PC-3 (cell line): Measurements from ENCODE around the gene SVIL.

ENCODE experiments used
- EZH2phosphoT487 ChIP-seq: fragments of 300-600 bp; sonication (generic); IDR thresholded peaks from 2 replicates; pipeline ENCODE4 v1.6.1; 2018; ENCODE audit warnings: mild to moderate bottlenecking, antibody characterized with exemption, low read length, borderline replicate concordance
- TF ChIP-seq, protein P1 (sequence below): fragments of 300-600 bp; sonication (generic); conservative IDR thresholded peaks from 2 replicates; pipeline ENCODE4 v1.5.1; 2017; ENCODE audit warnings: antibody characterized with exemption, low read depth, mild to moderate bottlenecking, low read length

DNA sequence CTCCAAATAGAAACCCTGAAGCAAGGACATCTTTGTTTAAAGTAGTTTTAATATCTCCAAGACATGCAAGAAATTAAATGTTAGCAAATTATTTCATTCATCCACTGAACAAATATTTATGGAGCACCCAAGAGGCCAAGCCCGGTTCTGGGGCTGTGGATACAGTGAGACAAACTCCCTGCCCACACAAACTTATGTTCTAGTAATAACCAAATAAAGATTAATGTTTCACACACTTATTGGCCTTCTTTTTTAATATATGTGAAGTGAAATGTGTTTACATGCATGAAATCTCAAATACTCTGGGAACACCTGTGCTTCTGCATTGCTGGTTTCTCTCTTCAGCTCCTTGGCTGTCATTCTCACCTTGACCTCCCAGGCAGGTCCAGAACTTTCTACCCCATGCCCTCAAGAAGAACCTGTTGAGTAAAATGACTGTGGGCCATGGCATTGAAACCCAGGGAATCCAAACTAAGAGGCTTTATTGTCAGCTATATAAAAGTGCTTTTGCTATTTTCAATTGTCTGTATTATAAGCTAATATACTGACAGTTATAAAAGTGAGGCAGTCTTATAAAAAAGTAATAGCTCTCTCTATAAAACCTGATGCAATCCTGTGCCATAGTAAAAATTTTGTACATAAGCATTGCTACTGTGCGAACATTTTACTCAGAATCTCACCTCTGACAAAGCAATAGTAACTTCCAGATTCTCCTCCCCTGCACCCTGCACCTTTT lies 43.7 kb downstream of the SVIL start:
- TF ChIP-seq, protein P1, sequence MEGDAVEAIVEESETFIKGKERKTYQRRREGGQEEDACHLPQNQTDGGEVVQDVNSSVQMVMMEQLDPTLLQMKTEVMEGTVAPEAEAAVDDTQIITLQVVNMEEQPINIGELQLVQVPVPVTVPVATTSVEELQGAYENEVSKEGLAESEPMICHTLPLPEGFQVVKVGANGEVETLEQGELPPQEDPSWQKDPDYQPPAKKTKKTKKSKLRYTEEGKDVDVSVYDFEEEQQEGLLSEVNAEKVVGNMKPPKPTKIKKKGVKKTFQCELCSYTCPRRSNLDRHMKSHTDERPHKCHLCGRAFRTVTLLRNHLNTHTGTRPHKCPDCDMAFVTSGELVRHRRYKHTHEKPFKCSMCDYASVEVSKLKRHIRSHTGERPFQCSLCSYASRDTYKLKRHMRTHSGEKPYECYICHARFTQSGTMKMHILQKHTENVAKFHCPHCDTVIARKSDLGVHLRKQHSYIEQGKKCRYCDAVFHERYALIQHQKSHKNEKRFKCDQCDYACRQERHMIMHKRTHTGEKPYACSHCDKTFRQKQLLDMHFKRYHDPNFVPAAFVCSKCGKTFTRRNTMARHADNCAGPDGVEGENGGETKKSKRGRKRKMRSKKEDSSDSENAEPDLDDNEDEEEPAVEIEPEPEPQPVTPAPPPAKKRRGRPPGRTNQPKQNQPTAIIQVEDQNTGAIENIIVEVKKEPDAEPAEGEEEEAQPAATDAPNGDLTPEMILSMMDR: peak; percentile 2; the same call in 1 of the 2 replicates
- no peak for TF ChIP-seq EZH2phosphoT487
